ENCODE measurements around the gene CSNK1A1. TPM values are rescaled to one million over a fixed set of nuclear protein-coding genes. Genes with fewer than 3 reads are reported as not detected.

Gene CSNK1A1
- total and polyA plus RNA-seq, 2 experiments from 2014 or later, result 106 to 231 TPM

DNA sequence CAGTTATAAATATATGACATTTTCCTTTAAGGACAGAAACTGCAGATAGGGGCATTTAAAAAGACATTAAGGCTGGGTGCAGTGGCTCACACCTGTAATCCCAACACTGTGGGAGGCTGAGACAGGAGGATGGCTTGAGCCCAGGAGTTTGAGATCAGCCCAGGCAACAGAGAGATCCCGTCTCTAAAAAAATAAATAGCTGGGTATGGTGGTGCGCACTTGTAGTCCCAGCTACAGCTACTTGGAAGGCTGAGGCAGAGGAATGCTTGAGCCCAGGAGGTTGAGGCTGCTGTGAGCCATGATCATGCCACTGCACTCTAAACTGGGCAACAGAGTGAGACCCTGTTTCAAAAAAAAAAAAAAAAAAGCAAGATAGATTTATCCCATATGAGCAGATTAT is 63.6 kb downstream of the CSNK1A1 start:
- DNase-seq (ENCODE audit: low spot score), result no peak
- no peak overlapping the region for H3K4me2 ChIP-seq

GRCh38 chr5:149486726-149487635 is 64.3 kb downstream of the CSNK1A1 start:
- Histone ChIP-seq H3K27ac (peak overlapping the region; percentile 91), H3K36me3 (replicated peaks; ENCODE audit: insufficient read depth, low read depth) (no peaks in the 10 kb centered on the region), H3K4me1 (ENCODE audit: insufficient read depth) (peaks cover 30% of the 10 kb centered on the region), H3K4me3 (no peak overlapping the region), H2AFZ (no peak overlapping the region), H3K79me2 (no peaks in the 10 kb centered on the region), H3K9me2 (replicated peaks; ENCODE audit: insufficient read depth) (no peaks in the 10 kb centered on the region), H3K9me3 (ENCODE audit: low read depth) (no peaks in the 10 kb centered on the region), H3K4me2 (no peak overlapping the region), H4K20me1 (ENCODE audit: insufficient read depth, poor library complexity, severe bottlenecking) (no peaks in the 10 kb centered on the region), H3K27me3 (no peaks in the 10 kb centered on the region)
- TF ChIP-seq, protein P1, sequence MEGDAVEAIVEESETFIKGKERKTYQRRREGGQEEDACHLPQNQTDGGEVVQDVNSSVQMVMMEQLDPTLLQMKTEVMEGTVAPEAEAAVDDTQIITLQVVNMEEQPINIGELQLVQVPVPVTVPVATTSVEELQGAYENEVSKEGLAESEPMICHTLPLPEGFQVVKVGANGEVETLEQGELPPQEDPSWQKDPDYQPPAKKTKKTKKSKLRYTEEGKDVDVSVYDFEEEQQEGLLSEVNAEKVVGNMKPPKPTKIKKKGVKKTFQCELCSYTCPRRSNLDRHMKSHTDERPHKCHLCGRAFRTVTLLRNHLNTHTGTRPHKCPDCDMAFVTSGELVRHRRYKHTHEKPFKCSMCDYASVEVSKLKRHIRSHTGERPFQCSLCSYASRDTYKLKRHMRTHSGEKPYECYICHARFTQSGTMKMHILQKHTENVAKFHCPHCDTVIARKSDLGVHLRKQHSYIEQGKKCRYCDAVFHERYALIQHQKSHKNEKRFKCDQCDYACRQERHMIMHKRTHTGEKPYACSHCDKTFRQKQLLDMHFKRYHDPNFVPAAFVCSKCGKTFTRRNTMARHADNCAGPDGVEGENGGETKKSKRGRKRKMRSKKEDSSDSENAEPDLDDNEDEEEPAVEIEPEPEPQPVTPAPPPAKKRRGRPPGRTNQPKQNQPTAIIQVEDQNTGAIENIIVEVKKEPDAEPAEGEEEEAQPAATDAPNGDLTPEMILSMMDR (IDR thresholded peaks at IDR 0.05; ENCODE audit: poor library complexity), result no peak
- TF ChIP-seq EZH2phosphoT487 (IDR thresholded peaks at IDR 0.05; ENCODE audit: low read depth, severe bottlenecking, unreplicated experiment) (no peak), EZH2 (IDR thresholded peaks at IDR 0.05; ENCODE audit: borderline replicate concordance) (no peak)
- 68% methylated on average over 5 of the region's 5 CpGs for WGBS (ENCODE audit: low lambda C conversion rate, missing lambda C conversion rate)
- no peak for DNase-seq (ENCODE audit: low spot score)

More for the DNA sequence above, 63.6 kb downstream of the CSNK1A1 start:
- Histone ChIP-seq H3K27me3 (no peaks in the 10 kb centered on the region), H3K79me2 (no peaks in the 10 kb centered on the region), H3K4me3 (no peak overlapping the region), H3K4me1 (ENCODE audit: insufficient read depth) (peaks cover 30% of the 10 kb centered on the region), H3K27ac (peak overlapping the region; percentile 91), H3K9me2 (replicated peaks; ENCODE audit: insufficient read depth) (no peaks in the 10 kb centered on the region), H4K20me1 (ENCODE audit: insufficient read depth, poor library complexity, severe bottlenecking) (no peaks in the 10 kb centered on the region), H3K9me3 (ENCODE audit: low read depth) (no peaks in the 10 kb centered on the region), H2AFZ (no peak overlapping the region), H3K36me3 (replicated peaks; ENCODE audit: insufficient read depth, low read depth) (no peaks in the 10 kb centered on the region)
- TF ChIP-seq, protein P1 (IDR thresholded peaks at IDR 0.05; ENCODE audit: poor library complexity), result no peak
- TF ChIP-seq EZH2 (IDR thresholded peaks at IDR 0.05; ENCODE audit: borderline replicate concordance) (no peak), EZH2phosphoT487 (IDR thresholded peaks at IDR 0.05; ENCODE audit: low read depth, severe bottlenecking, unreplicated experiment) (no peak)
- WGBS (ENCODE audit: low lambda C conversion rate, missing lambda C conversion rate), result 91% methylated on average over 2 of the region's 2 CpGs

GRCh38 chr5:149485655-149486615 is 65.3 kb downstream of the CSNK1A1 start:
- peak overlapping the region; percentile 26 for H3K4me2 ChIP-seq
- DNase-seq (ENCODE audit: low spot score), result peak; percentile 90
- peaks cover 30% of the 10 kb centered on the region for H3K4me1 ChIP-seq (ENCODE audit: insufficient read depth)
- no peaks in the 10 kb centered on the region for H3K79me2 ChIP-seq
- no peaks in the 10 kb centered on the region for H3K9me2 ChIP-seq (replicated peaks; ENCODE audit: insufficient read depth)
- H3K27me3 ChIP-seq, result no peaks in the 10 kb centered on the region
- no peaks in the 10 kb centered on the region for H4K20me1 ChIP-seq (ENCODE audit: insufficient read depth, poor library complexity, severe bottlenecking)
- H3K4me3 ChIP-seq, result no peak overlapping the region
- no peaks in the 10 kb centered on the region for H3K36me3 ChIP-seq (replicated peaks; ENCODE audit: insufficient read depth, low read depth)
- TF ChIP-seq EZH2phosphoT487 (IDR thresholded peaks at IDR 0.05; ENCODE audit: low read depth, severe bottlenecking, unreplicated experiment), result no peak
- TF ChIP-seq EZH2 (IDR thresholded peaks at IDR 0.05; ENCODE audit: borderline replicate concordance), result no peak
- TF ChIP-seq, protein P1 (IDR thresholded peaks at IDR 0.05; ENCODE audit: poor library complexity), result no peak
- H2AFZ ChIP-seq, result no peak overlapping the region
- H3K9me3 ChIP-seq (ENCODE audit: low read depth), result no peaks in the 10 kb centered on the region
- peak overlapping the region; percentile 91 for H3K27ac ChIP-seq
- 33% methylated on average over 2 of the region's 2 CpGs for WGBS (ENCODE audit: low lambda C conversion rate, missing lambda C conversion rate)
